IgD-negative memory B cell (primary cell): ENCODE results near the gene STAG2. TPM values are rescaled to one million over a fixed set of nuclear protein-coding genes. Genes with fewer than 3 reads are reported as not detected.

ENCODE experiments used
- H3K27ac Mint-ChIP-seq, 3 donors: one replicate each; pipeline ENCODE4 v1.8.0; 2020 to 2022; ENCODE audit warnings: mild to moderate bottlenecking in 3 of 3, mixed read lengths in 3 of 3, moderate library complexity in 1 of 3
- H3K27me3 Mint-ChIP-seq: one replicate; pipeline ENCODE4 v1.8.0; 2021; ENCODE audit warnings: mixed read lengths
- H3K36me3 Mint-ChIP-seq: one replicate; pipeline ENCODE4 v1.8.0; 2020; ENCODE audit warnings: mild to moderate bottlenecking, mixed read lengths
- H3K4me1 Mint-ChIP-seq, 3 donors: one replicate each; pipeline ENCODE4 v1.8.0; 2020 to 2022; ENCODE audit warnings: mixed read lengths in 3 of 3, mild to moderate bottlenecking in 1 of 3
- H3K4me3 Mint-ChIP-seq, 4 donors: one replicate each; pipeline ENCODE4 v1.8.0; 2020 to 2022; ENCODE audit warnings: mild to moderate bottlenecking in 4 of 4, mixed read lengths in 4 of 4, moderate library complexity in 3 of 4
- H3K9me3 Mint-ChIP-seq, 3 donors: one replicate each; pipeline ENCODE4 v1.8.0; 2020 to 2021; ENCODE audit warnings: mixed read lengths in 3 of 3, mild to moderate bottlenecking in 1 of 3
- polyA plus RNA-seq: library from polyadenylated mRNA; unstranded; fragments of 300-500 nt; fragmentation: Illumina TruSeq; gene quantifications from one replicate; pipeline ENCODE4 v1.2.3, GENCODE V29; 2021

Gene STAG2
- polyA plus RNA-seq, 1 donor from 2014 or later = 49.2 TPM

- Mint-ChIP-seq H3K27ac (peak overlapping the region; percentile 97 to 100 (median 99)), H3K4me3 (peak overlapping the region; percentile 91 to 99 (median 98)), H3K36me3 (no peaks in the 10 kb centered on the region), H3K27me3 (no peaks in the 10 kb centered on the region), H3K9me3 (peaks cover 0 to 9% (median 0%) of the 10 kb centered on the region in 3 donors), H3K4me1 (peaks cover 17 to 20% (median 19%) of the 10 kb centered on the region in 3 donors)
Observed at GRCh38 chrX:123962794-123963373, 1.4 kb downstream of the STAG2 start.

- peaks cover 0 to 9% (median 0%) of the 10 kb centered on the region in 3 donors for H3K9me3 Mint-ChIP-seq
- peaks cover 20 to 26% (median 22%) of the 10 kb centered on the region in 3 donors for H3K4me1 Mint-ChIP-seq
- H3K27me3 Mint-ChIP-seq = no peaks in the 10 kb centered on the region
- peak overlapping the region; percentile 25 to 100 (median 99) for H3K27ac Mint-ChIP-seq
- peak overlapping the region; percentile 91 to 99 (median 98) for H3K4me3 Mint-ChIP-seq
- H3K36me3 Mint-ChIP-seq = no peaks in the 10 kb centered on the region
Observed at GRCh38 chrX:123964156-123964834, 2.8 kb downstream of the STAG2 start.

DNA sequence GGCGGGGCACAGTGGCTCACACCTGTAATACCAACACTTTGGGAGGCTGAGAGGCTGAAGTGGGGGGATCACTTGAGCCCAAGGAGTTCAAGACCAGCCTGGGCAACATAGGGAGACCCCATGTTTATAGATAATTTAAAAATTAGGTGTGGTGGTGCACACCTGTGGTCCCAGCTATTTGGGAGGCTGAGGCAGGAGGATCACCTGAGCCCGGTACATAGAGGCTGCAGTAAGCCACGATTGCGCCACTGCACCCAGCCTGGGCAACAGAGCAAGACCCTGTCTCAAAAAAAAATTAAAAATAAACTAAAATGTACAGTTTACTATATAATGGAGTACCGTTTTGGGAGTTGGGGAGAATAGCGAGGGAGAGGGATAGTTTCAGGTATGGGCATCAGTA, 4.2 kb downstream of the STAG2 start:
- H3K27ac Mint-ChIP-seq = peak overlapping the region in 1 of 3 donors; percentile 47
- peaks cover 17 to 32% (median 26%) of the 10 kb centered on the region in 3 donors for H3K4me1 Mint-ChIP-seq
- no peaks in the 10 kb centered on the region for H3K36me3 Mint-ChIP-seq
- H3K27me3 Mint-ChIP-seq = no peaks in the 10 kb centered on the region
- H3K4me3 Mint-ChIP-seq = no peak overlapping the region
- H3K9me3 Mint-ChIP-seq = peaks cover 0 to 7% (median 0%) of the 10 kb centered on the region in 3 donors

DNA sequence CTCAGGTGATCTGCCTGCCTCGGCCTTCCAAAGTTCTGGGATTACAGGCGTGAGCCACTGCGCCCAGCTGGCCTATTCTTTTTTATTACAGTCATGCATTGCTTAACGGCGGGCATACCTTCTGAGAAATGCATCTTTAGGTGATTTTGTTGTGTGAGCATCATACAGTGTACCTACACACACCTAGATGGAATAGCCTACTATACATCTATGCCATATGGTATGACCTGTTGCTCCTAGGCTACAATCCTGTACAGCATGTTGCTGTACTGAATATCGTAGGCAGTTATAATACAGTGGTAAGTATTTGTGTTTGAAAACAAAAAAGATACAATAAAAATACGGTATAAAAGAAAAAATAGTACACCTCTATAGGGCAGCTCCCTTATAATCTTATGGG, 6.0 kb downstream of the STAG2 start:
- Mint-ChIP-seq H3K4me1 (peaks cover 26 to 36% (median 27%) of the 10 kb centered on the region in 3 donors), H3K27me3 (no peaks in the 10 kb centered on the region), H3K9me3 (peaks cover 0 to 4% (median 0%) of the 10 kb centered on the region in 3 donors), H3K4me3 (peak overlapping the region in 1 of 4 donors; percentile 13), H3K36me3 (no peaks in the 10 kb centered on the region), H3K27ac (no peak overlapping the region)

DNA sequence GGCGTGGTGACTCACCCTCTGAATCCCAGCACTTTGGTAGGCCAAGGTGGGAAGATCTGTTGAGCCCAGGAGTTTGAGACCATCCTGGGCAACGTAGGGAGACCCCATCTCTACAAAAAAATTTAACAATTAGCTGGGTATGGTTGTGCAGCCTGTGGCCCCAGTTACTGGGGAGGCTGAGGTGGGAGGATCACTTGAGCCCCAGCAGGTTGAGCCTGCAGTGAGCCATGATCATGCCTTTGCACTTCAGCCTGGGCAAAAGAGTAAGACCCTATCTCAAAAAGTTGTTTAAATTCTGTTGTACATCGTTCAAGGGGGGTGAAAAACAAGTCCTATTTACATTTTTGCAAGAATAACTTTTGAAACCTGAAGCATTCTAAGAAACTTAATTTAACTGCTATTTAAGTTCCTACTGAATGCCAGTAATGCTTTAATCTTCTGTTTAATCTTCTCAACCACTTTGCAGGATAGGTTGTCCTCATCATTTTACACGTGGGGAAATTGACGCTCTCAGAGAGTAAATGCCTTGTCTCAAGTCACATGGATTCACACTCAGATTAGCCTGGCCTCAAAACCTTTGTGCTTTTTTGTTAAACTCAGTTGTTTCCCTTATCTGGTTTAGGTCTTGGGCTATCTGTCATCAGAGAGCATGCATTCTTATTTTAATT, 7.0 kb downstream of the STAG2 start:
- peaks cover 20 to 36% (median 25%) of the 10 kb centered on the region in 3 donors for H3K4me1 Mint-ChIP-seq
- peaks cover 0 to 2% (median 0%) of the 10 kb centered on the region in 3 donors for H3K9me3 Mint-ChIP-seq
- H3K27ac Mint-ChIP-seq = peak overlapping the region in 1 of 3 donors; percentile 39
- no peaks in the 10 kb centered on the region for H3K27me3 Mint-ChIP-seq
- no peaks in the 10 kb centered on the region for H3K36me3 Mint-ChIP-seq
- H3K4me3 Mint-ChIP-seq = no peak overlapping the region

DNA sequence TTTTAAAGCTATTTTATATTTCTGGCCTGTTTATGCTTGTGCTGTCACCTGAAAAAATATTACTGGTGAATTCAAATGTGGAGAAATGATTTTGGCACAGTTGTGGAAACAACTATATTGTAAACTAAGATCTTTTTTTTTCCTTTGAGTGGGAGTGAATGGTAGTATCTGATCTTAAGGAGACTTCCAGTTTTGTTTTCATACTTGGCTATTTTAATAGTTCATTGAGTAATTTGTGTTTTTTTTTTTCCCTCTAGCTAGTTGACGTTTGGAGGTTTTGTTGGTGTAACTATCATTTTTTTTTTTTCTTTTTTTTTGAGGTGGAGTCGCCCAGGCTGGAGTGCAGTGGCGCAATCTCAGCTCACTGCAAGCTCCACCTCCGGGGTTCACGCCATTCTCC, 10.5 kb downstream of the STAG2 start:
- no peaks in the 10 kb centered on the region for H3K9me3 Mint-ChIP-seq
- H3K36me3 Mint-ChIP-seq = no peaks in the 10 kb centered on the region
- peaks cover 16 to 29% (median 28%) of the 10 kb centered on the region in 3 donors for H3K4me1 Mint-ChIP-seq
- peak overlapping the region in 1 of 3 donors; percentile 53 for H3K27ac Mint-ChIP-seq
- no peak overlapping the region for H3K4me3 Mint-ChIP-seq
- H3K27me3 Mint-ChIP-seq = no peaks in the 10 kb centered on the region

GRCh38 chrX:123973921-123974320, 12.4 kb downstream of the STAG2 start:
- H3K36me3 Mint-ChIP-seq = no peaks in the 10 kb centered on the region
- H3K4me1 Mint-ChIP-seq = peaks cover 15 to 33% (median 30%) of the 10 kb centered on the region in 3 donors
- peak overlapping the region in 1 of 3 donors; percentile 86 for H3K27ac Mint-ChIP-seq
- peak overlapping the region in 1 of 4 donors; percentile 41 for H3K4me3 Mint-ChIP-seq
- H3K9me3 Mint-ChIP-seq = no peaks in the 10 kb centered on the region
- no peaks in the 10 kb centered on the region for H3K27me3 Mint-ChIP-seq

GRCh38 chrX:123975180-123975579, 13.7 kb downstream of the STAG2 start:
- Mint-ChIP-seq H3K27me3 (no peaks in the 10 kb centered on the region), H3K36me3 (no peaks in the 10 kb centered on the region), H3K4me3 (peak overlapping the region in 1 of 4 donors; percentile 27), H3K9me3 (no peaks in the 10 kb centered on the region), H3K4me1 (peaks cover 16 to 36% (median 35%) of the 10 kb centered on the region in 3 donors), H3K27ac (no peak overlapping the region)

DNA sequence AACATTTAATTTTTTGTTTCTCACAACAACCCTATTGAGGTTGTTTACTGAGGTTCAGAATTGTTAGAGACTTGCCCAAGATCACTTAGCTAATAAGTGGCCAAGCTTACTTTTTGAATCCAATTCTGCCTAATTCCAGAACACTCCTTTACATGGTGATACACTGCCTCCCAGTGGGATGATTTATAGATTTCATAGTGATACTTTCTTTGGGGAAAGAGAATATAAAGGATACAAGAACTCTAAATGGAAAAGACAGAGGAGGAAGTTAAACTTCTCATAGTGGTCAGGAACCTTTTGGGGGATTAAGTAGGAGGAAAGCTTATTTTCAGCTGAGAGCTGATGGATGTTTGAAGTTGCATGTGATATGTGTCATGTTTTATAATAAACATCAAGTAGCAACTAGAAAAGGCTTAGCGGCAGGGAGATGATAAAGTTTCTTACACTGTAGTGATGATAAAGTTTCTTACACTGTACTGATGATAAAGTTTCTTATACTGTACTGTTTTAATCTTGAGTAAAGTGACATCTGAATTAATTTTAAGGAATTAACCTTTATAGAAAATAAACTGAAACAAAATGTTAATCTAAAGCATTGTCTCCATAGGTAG, 15.3 kb downstream of the STAG2 start:
- Mint-ChIP-seq H3K4me3 (peak overlapping the region in 1 of 4 donors; percentile 5), H3K9me3 (no peaks in the 10 kb centered on the region), H3K27ac (no peak overlapping the region), H3K36me3 (no peaks in the 10 kb centered on the region), H3K27me3 (no peaks in the 10 kb centered on the region), H3K4me1 (peaks cover 19 to 32% (median 28%) of the 10 kb centered on the region in 3 donors)

GRCh38 chrX:123983240-123983639, 21.7 kb downstream of the STAG2 start:
- Mint-ChIP-seq H3K27ac (peak overlapping the region in 2 of 3 donors; percentile 53 to 94), H3K36me3 (no peaks in the 10 kb centered on the region), H3K9me3 (no peaks in the 10 kb centered on the region), H3K4me3 (peak overlapping the region in 2 of 4 donors; percentile 33 to 56), H3K27me3 (no peaks in the 10 kb centered on the region), H3K4me1 (peaks cover 20 to 37% (median 33%) of the 10 kb centered on the region in 3 donors)

- H3K4me3 Mint-ChIP-seq = no peak overlapping the region
- H3K36me3 Mint-ChIP-seq = no peaks in the 10 kb centered on the region
- no peaks in the 10 kb centered on the region for H3K27me3 Mint-ChIP-seq
- H3K9me3 Mint-ChIP-seq = no peaks in the 10 kb centered on the region
- H3K27ac Mint-ChIP-seq = peak overlapping the region in 1 of 3 donors; percentile 32
- peaks cover 17 to 40% (median 33%) of the 10 kb centered on the region in 3 donors for H3K4me1 Mint-ChIP-seq
Observed at GRCh38 chrX:123986377-123986776, 24.9 kb downstream of the STAG2 start.

- Mint-ChIP-seq H3K4me3 (no peak overlapping the region), H3K27ac (peak overlapping the region in 1 of 3 donors; percentile 4), H3K27me3 (no peaks in the 10 kb centered on the region), H3K9me3 (no peaks in the 10 kb centered on the region), H3K4me1 (peaks cover 7 to 32% (median 28%) of the 10 kb centered on the region in 3 donors), H3K36me3 (no peaks in the 10 kb centered on the region)
Observed at GRCh38 chrX:123988423-123989111, 27.1 kb downstream of the STAG2 start.

GRCh38 chrX:123989235-123989634, 27.7 kb downstream of the STAG2 start:
- H3K27ac Mint-ChIP-seq = peak overlapping the region in 1 of 3 donors; percentile 4
- H3K9me3 Mint-ChIP-seq = no peaks in the 10 kb centered on the region
- no peaks in the 10 kb centered on the region for H3K36me3 Mint-ChIP-seq
- H3K4me1 Mint-ChIP-seq = peaks cover 9 to 34% (median 27%) of the 10 kb centered on the region in 3 donors
- H3K4me3 Mint-ChIP-seq = no peak overlapping the region
- no peaks in the 10 kb centered on the region for H3K27me3 Mint-ChIP-seq

GRCh38 chrX:123990169-123990568, 28.7 kb downstream of the STAG2 start:
- Mint-ChIP-seq H3K4me1 (peaks cover 17 to 41% (median 35%) of the 10 kb centered on the region in 3 donors), H3K9me3 (peaks cover 0 to 3% (median 0%) of the 10 kb centered on the region in 3 donors), H3K36me3 (peaks cover 4% of the 10 kb centered on the region), H3K4me3 (peak overlapping the region in 3 of 4 donors; percentile 30 to 65 (median 48)), H3K27ac (peak overlapping the region; percentile 9 to 80 (median 40)), H3K27me3 (no peaks in the 10 kb centered on the region)
